Adrenal gland (tissue), 12 donors: Measurements from ENCODE around the gene SLC1A2. TPM values are rescaled to one million over a fixed set of nuclear protein-coding genes. Genes with fewer than 3 reads are reported as not detected.

Experiments
- DNase-seq, 7 donors: peaks; one replicate each; pipeline ENCODE4 v3.0.0-alpha.2; 2019 to 2020
- H3K27ac ChIP-seq, 5 donors: fragments of 200-600 bp; sonication (generic) in 4 of 5; 1 replicate in 3 of 5; 2 replicates in 2 of 5; pipeline versions ENCODE4 v1.5.1 to v1.8.0; 2016 to 2020; ENCODE audit warnings: mild to moderate bottlenecking in 1 of 5
- H3K27me3 ChIP-seq: fragments of 200-600 bp; 2 replicates; pipeline ENCODE4 v1.8.0; 2021
- H3K36me3 ChIP-seq, 2 donors: fragments of 200-600 bp; replicated peaks in 1 of 2; 1 replicate in 1 of 2; 2 replicates in 1 of 2; pipeline versions ENCODE4 v1.5.1 to v1.8.0; 2018 to 2022
- H3K4me1 ChIP-seq, 2 donors: fragments of 200-600 bp; replicated peaks in 1 of 2; 1 replicate in 1 of 2; 2 replicates in 1 of 2; pipeline versions ENCODE4 v1.5.1 to v1.8.0; 2018 to 2021
- H3K4me3 ChIP-seq, 4 donors: fragments of 200-600 bp; sonication (generic) in 3 of 4; one replicate each; pipeline ENCODE4 v1.5.1; 2016 to 2018
- H3K9me3 ChIP-seq, 3 donors: fragments of 200-600 bp; sonication (generic) in 1 of 3; replicated peaks in 1 of 3; 1 replicate in 2 of 3; 2 replicates in 1 of 3; pipeline versions ENCODE4 v1.5.1 to v1.8.0; 2016 to 2021
- CTCF ChIP-seq, 6 experiments: fragments of 450-650 bp in 4 of 6; fragments of 200-600 bp in 2 of 6; sonication (generic) in 1 of 6; IDR thresholded peaks; 1 replicate in 5 of 6; 2 replicates in 1 of 6; pipeline versions ENCODE4 v1.5.1 to v1.8.0; 2016 to 2021; ENCODE audit warnings: antibody characterized with exemption in 6 of 6, mild to moderate bottlenecking in 2 of 6, moderate library complexity in 1 of 6
- POLR2A ChIP-seq, 2 donors: fragments of 450-650 bp; IDR thresholded peaks; one replicate each; pipeline ENCODE4 v1.6.1; 2017; ENCODE audit warnings: antibody characterized with exemption in 2 of 2, mild to moderate bottlenecking in 2 of 2, moderate library complexity in 1 of 2
- WGBS, 4 donors: extraction: QIAGEN DNeasy Blood & Tissue Kit in 2 of 4; methylation state at CpG; one replicate each; pipeline versions ENCODE4 v1.1.5 to v1.1.7; 2013 to 2017; 5-methylcytosine and 5-hydroxymethylcytosine counted together
- intact Hi-C, 2 donors: fragments of 100-400 bp; cut with DNase I; formaldehyde crosslinking; loops; one replicate each; pipeline versions ENCODE4 v1.14.1 to v1.15.0; 2022 to 2023
- polyA plus RNA-seq, 3 donors: library from polyadenylated mRNA; stranded (reverse); fragments of 200-250 nt in 2 of 3; fragments of 350-450 nt in 1 of 3; fragmentation: Illumina TruSeq in 1 of 3; extraction: RNeasy Lipid Tissue Mini Kit (QIAGEN cat#74804) in 1 of 3; gene quantifications; one replicate each; pipeline ENCODE4 v1.2.3, GENCODE V29; 2013 to 2014
- total RNA-seq, 9 donors: library from RNA; depleted of rRNA in 4 of 9; stranded (reverse); fragments of >200 nt in 4 of 9; fragments of 120-200 nt in 1 of 9; fragmentation: NEBNext Ultra II Directional in 1 of 9; extraction: Animal tissue kit (Norgen Biotek cat#: 25700) in 1 of 9; gene quantifications; one replicate each; pipeline versions ENCODE4 v1.1.0 to v1.2.4, GENCODE V29; 2013 to 2023
- donor health status: healthy with polysubstance abuse.
- donor health status: Bipolar disorder and iron deficiency.
- donor health status: DM: yes; HTN: yes; CAD: no.
- donor health status: DM: no; HTN: no; CAD: no.
- donor health status: DM: no; HTN: no; CAD: no.
- donor health status: DM: yes; HTN: yes; CAD: no.

SLC1A2 gene
- total and polyA plus RNA-seq, 12 donors, result 1.4 to 517 (median 8.7) TPM

GRCh38 chr11:35377262-35377661, 42.1 kb downstream of the SLC1A2 start:
- intact Hi-C loops, result loop anchor here in 1 of 2 donors (10.0 kb wide), 1 partner anchor 112 kb away; no protein-coding TSS in a partner anchor
- 81 to 92% (median 86%) methylated on average over 6 of the region's 6 CpGs for WGBS, 4 donors
- no peaks in the 10 kb centered on the region for H3K4me1 ChIP-seq
- no peaks in the 10 kb centered on the region for H3K27me3 ChIP-seq
- TF ChIP-seq POLR2A (IDR thresholded peaks at IDR 0.05) (no peak), CTCF (IDR thresholded peaks at IDR 0.05) (no peak)
- H3K9me3 ChIP-seq, result no peaks in the 10 kb centered on the region
- DNase-seq, result no peak
- H3K4me3 ChIP-seq, result no peak overlapping the region
- H3K27ac ChIP-seq, result no peak overlapping the region
- H3K36me3 ChIP-seq, result no peaks in the 10 kb centered on the region

DNA sequence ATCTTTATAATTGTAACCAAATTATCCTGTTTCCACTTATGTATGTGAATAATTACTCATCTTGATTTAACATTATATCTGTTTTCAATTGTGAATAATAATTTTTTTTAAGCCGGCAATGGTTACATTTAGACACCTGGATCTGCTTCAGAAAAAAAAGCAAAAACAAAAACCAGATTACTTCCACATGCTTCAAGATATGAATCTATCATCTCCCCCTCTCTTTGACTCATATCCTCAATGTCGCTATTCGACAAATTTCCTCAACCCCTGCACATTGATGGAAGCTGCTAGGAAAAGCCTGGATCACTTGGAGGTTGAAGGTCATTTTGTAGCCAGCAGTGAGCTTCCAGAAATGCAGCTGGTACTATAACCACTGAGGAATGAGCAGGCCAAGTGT, 42.7 kb downstream of the SLC1A2 start:
- H3K27ac ChIP-seq, result no peak overlapping the region
- H3K9me3 ChIP-seq, result no peaks in the 10 kb centered on the region
- 67 to 72% (median 68%) methylated on average over 3 of the region's 3 CpGs for WGBS, 4 donors
- no peak for DNase-seq
- H3K27me3 ChIP-seq, result no peaks in the 10 kb centered on the region
- H3K4me1 ChIP-seq, result no peaks in the 10 kb centered on the region
- H3K36me3 ChIP-seq, result no peaks in the 10 kb centered on the region
- no peak overlapping the region for H3K4me3 ChIP-seq
- intact Hi-C loops, result loop anchor here in 1 of 2 donors (10.0 kb wide), 1 partner anchor 112 kb away; no protein-coding TSS in a partner anchor
- no peak for TF ChIP-seq POLR2A (IDR thresholded peaks at IDR 0.05)
- TF ChIP-seq CTCF (IDR thresholded peaks at IDR 0.05), result no peak

DNA sequence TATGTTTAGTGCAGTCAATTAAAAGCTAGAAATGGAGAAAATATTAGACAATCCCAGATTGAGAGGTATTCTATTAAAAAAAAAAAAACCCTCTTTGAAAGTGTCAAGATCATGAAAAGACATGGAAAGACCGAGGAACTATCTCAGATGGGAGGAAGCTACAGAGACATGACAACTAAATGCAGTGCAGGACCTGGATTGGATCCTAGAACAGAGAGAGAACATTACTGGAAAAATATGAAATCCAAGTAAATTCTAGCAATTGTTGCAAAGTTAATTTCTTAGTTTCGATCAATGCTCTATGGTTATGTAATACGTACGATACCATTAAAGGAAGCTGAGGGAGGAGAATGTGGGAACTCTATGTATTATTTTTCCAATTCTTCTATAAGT, 43.2 kb downstream of the SLC1A2 start:
- WGBS, 4 donors, result 94 to 98% (median 95%) methylated on average over 4 of the region's 4 CpGs
- no peaks in the 10 kb centered on the region for H3K27me3 ChIP-seq
- H3K36me3 ChIP-seq, result no peaks in the 10 kb centered on the region
- no peak for DNase-seq
- H3K9me3 ChIP-seq, result no peaks in the 10 kb centered on the region
- H3K27ac ChIP-seq, result no peak overlapping the region
- H3K4me1 ChIP-seq, result no peaks in the 10 kb centered on the region
- intact Hi-C loops, result loop anchor here in 1 of 2 donors (10.0 kb wide), 1 partner anchor 111 kb away; no protein-coding TSS in a partner anchor
- no peak for TF ChIP-seq POLR2A (IDR thresholded peaks at IDR 0.05)
- no peak for TF ChIP-seq CTCF (IDR thresholded peaks at IDR 0.05)
- H3K4me3 ChIP-seq, result no peak overlapping the region

- H3K27ac ChIP-seq, result no peak overlapping the region
- H3K4me1 ChIP-seq, result no peaks in the 10 kb centered on the region
- no peak for DNase-seq
- TF ChIP-seq CTCF (IDR thresholded peaks at IDR 0.05) (no peak), POLR2A (IDR thresholded peaks at IDR 0.05) (no peak)
- no peak overlapping the region for H3K4me3 ChIP-seq
- intact Hi-C loops, result loop anchor here in 1 of 2 donors (10.0 kb wide), 1 partner anchor 111 kb away; no protein-coding TSS in a partner anchor
- H3K36me3 ChIP-seq, result no peaks in the 10 kb centered on the region
- no peaks in the 10 kb centered on the region for H3K9me3 ChIP-seq
- WGBS, 4 donors, result 88 to 92% (median 91%) methylated on average over 8 to 10 of the region's 10 CpGs
- no peaks in the 10 kb centered on the region for H3K27me3 ChIP-seq
Measured at GRCh38 chr11:35375332-35376117, 43.8 kb downstream of the SLC1A2 start.
